HG03520 (cell line): ENCODE results near the gene BRPF1.

Experiments
- ATAC-seq: cut with Tn5 transposase; IDR thresholded peaks from one replicate; pipeline ENCODE4 v1.9.1; 2021; ENCODE audit warnings: mild to moderate bottlenecking, moderate library complexity; ENCODE audit not compliant: unreplicated experiment

BRPF1 gene

DNA sequence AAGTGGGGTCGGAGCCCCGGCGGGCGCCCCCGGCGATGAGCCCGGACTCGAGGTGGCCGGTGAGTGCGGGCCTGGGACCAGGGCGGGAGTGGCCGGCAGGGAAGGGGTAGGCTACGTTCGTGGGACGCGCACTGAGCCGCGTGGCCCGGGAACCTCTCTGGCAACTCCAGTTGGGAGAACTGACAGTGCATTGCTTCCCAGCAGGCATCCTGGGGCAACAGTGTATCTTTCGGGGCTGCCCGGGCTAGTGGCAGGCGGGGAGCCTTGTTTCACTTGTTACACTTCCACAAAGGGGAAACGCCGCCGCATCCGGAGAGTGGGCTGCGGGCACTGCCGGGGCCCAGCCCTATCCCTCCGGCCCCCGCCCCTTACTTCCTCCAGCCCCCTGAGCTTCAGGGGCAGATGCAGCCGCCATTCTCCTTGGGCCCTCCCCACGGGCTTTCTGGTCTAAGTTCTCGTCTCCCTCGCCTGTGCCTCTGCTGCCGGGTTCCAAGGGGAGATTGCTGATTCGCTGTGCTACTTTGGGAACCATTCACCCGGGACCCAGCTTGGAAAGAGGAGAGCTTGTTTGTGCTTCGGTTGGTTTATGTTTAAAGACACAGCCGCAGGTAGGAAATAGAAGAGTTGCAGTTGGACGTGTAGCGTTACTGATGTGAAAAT is 675 bp downstream of the BRPF1 start:
- ATAC-seq, result no peak

DNA sequence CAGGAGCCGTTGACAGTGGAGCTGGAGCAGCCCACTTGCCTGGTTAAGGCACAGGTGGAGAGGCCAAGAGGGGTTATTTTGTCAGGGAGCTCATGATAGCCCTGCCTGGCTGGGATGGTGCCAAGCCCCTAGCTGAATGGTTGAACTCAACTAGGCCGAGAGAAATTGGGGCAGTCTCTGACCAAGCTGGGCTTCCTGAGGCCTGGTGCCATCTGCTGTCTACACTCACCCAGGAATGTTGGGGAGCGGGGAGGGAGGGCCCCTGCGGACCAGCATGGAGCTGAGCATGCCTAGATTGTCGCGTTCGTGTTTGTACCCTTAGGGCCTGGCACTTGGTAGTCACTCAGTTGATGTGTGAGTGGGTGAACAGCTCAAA is 1.2 kb downstream of the BRPF1 start:
- ATAC-seq, result no peak

DNA sequence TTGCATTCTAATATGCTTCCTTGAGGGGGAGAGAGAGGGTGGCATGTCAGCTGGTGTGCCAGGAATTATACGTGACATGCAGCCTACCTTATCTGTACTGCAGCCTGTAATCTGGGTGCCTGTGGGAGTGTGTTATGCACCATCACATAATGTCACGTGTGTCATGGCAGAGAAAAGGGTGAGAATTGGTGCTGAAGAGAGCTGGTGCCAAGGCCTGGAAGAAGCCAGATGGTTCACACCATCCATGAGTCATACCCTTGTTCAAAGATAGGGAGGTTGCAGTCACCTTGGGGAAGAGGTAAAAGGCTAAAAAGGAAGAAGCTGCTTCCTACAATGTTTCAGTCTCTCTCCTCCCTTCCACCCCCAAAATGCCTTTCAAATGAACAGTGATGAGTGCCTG is 5.3 kb downstream of the BRPF1 start:
- no peak for ATAC-seq

DNA sequence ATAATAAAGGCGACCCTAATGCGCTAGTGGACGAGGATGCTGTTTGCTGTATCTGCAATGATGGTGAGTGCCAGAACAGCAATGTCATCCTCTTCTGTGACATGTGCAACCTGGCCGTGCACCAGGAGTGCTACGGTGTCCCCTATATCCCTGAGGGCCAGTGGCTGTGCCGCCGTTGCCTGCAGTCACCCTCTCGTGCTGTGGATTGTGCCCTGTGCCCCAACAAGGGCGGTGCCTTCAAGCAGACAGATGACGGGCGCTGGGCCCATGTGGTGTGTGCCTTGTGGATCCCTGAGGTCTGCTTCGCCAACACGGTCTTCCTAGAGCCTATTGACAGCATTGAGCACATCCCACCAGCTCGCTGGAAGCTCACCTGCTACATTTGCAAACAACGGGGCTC is 7.6 kb downstream of the BRPF1 start:
- ATAC-seq, result no peak

DNA sequence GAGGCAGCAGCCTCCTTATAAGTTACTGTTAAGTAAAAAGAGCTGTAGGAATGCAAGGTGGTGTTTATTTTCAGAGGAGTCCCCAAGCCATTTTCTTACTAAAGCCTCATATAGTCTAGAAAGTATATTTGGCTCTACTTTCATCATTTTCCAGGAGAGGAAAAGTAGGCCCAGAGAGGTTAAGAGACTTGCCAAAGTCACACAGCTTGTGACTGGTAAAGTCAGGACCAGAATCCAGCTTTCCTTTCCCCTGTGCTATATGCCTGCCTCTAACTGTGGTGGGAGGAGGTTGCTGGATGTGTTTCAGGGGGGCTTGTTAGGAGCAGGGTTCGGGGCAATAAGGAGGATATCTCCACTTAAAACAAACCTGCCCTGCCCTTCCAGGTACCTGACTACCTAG is 11.0 kb downstream of the BRPF1 start:
- no peak for ATAC-seq

DNA sequence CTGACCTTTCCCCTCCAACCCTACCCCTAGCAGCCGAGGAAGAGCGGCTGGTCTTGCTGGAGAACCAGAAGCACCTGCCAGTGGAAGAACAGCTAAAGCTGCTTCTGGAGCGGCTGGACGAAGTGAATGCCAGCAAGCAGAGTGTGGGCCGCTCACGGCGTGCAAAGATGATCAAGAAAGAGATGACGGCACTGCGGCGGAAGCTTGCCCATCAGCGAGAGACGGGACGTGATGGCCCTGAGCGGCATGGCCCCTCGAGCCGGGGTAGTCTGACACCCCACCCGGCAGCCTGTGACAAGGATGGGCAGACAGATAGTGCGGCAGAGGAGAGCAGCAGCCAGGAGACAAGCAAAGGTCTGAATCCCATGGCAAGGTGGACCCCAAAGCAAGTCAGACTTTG is 12.0 kb downstream of the BRPF1 start:
- no peak for ATAC-seq

DNA sequence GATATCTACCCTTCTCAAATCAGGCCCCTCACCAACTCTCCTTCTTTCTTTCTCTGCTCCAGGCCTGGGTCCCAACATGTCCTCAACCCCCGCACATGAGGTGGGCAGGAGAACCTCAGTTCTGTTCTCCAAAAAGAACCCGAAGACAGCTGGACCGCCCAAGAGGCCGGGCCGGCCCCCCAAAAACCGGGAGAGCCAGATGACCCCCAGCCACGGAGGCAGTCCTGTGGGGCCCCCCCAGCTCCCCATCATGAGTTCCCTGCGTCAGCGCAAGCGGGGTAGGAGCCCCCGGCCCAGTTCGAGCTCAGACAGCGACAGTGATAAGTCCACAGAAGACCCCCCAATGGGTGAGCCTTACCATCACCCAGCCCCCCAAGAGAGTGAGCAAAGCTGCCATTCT is 12.6 kb downstream of the BRPF1 start:
- no peak for ATAC-seq

DNA sequence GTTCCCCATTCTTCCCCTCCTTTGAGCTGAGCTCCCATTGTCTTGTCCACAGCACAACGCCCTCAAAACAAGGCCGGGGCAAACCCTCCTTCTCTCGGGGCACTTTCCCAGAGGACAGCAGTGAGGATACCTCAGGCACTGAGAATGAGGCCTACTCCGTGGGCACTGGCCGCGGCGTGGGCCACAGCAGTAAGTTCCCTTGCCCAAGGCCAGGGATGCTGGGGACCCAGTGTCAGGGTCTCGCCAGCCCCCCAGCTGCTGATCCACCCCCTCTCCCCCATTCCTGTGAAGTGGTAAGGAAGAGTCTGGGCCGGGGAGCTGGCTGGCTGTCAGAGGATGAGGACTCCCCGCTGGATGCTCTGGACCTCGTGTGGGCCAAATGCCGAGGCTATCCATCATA is 14.0 kb downstream of the BRPF1 start:
- ATAC-seq, result no peak

DNA sequence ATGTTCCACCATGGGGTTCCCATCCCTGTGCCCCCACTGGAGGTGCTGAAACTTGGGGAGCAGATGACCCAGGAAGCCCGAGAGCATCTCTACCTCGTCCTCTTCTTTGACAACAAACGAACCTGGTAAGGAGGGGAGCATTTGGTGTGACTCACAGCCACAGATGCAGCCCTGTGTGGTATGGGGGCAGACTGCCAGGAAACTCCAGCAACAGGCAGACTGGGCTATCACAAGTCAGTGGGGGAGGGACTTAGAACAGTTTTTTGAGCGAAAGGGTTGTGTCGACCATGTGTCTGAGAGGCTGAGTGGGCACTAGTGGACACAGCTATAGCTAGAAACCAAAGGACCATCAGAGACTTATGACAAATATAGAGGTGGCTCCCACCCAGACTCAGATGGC is 14.8 kb downstream of the BRPF1 start:
- no peak for ATAC-seq

DNA sequence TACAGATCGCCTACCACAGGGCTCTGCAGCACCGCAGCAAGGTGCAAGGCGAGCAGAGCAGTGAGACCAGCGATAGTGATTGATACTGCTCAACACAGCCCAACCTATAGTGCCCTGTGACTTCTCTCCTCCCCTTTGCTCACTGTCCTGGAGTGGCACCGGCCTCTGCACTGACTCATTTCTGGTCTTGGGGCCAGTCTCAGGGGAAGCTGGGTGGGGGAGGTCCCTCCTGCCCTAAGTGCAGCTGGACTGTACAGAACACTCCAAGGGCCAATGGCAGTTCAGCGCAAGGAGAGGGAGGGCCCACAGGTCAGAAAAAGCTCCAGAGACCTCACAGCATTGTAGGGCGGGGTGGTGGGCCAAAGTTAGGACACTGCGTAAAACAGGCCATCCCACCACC is 15.7 kb downstream of the BRPF1 start:
- ATAC-seq, result no peak

DNA sequence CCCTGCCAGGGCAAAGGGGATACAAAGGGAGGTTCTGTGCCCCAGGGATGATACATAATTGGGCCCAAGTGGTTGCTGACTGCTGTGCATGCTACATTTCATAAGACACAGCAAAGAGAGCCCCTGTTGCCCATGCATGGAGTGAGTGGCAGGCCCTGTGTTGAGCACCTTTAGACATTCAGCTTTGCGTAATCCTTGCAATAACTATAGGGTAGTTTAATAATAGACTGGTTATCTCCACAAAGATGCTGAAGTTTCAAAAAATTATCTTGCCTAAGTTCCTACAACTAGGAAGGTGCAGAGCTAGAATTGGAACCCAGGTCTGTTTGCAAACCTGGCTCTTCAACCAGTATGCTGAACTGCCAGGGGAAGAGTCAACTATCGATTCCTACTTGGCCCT is 16.5 kb downstream of the BRPF1 start:
- ATAC-seq, result no peak

DNA sequence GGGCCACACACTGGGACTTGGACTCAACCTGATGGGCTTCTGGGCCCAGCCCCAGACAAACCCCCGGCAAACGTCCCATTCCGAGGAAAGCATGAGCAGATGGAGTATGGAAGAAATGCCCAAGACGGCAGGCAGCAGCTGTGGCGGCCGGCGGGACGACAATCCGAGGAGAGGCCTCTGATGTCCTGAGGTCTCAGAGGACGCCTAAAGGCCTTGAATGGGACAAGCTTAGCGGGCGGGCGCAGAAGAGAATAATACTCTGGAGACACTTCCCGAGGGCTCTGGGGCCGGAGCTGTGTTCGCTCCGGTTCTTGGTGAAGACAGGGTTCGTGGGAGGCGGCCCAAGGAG is 17.7 kb downstream of the BRPF1 start:
- ATAC-seq, result no peak

DNA sequence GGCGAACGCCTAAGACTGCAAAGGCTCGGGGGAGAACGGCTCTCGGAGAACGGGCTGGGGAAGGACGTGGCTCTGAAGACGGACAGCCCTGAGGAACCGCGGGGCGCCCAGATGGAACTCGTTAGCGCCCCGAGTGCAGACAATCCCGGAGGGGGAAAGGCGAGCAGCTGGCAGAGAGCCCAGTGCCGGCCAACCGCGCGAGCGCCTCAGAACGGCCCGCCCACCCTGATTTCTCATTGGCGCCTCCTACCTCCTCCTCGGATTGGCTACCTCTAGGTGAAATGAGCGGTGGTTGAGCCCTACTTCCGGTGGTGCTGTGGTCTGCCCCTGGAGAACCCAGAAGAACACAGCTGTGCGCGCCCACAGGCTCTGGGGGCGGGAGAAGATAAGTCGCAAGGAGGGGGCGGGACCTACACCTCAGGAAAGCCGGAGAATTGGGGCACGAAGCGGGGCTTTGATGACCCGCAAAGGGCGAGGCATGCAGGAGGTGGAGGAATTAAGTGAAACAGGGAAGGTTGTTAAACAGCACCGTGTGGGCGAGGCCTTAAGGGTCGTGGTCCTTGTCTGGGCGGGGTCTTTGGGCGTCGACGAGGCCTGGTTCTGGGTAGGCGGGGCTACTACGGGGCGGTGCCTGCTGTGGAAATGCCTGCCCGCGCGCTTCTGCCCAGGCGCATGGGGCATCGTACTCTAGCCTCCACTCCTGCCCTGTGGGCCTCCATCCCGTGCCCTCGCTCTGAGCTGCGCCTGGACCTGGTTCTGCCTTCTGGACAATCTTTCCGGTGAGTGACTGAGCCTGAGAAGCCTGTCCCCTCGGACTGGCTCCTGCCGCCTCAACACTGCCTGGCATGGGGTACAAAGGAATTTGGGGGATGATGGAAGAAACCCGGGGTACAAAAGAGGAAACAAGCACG is 18.4 kb downstream of the BRPF1 start, which contains the start of gene OGG1:
Gene OGG1 (plus strand): TSS at position 308 of the 911 bp plus-strand sequence. CDS start 335 bp downstream, at position 643.
- ATAC-seq, result peak; percentile 86

DNA sequence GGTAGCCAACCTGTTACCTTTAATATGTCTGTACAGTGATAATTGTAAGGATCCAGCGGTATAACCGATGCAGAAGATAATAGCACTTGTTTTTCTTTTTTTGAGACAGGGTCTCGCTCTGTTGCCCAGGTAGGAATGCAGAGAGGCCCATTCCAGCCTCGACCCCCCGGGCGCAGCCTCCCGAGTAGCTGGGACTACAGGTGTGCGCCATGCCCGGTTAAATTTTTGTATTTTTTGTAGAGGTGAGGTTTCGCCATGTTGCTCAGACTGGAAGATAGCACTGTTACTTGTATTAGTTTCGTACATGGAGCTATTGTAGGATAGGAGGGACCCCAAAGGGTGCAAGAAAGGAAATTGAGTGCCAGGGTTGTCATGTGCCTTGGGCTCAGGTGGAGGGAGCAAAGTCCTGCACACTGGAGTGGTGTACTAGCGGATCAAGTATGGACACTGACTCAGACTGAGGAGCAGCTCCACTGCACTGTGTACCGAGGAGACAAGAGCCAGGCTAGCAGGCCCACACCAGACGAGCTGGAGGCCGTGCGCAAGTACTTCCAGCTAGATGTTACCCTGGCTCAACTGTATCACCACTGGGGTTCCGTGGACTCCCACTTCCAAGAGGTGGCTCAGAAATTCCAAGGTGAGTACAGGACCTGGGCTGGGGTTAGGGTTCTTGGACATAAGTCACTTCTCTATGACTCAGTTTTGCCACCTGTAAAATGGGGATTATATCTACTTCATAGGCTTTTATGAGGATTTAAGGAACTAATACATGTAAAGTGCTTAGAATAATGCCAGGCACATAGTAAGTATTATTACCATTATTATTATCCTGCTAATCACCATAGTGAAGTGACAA is 19.2 kb downstream of the BRPF1 start:
- no peak for ATAC-seq

DNA sequence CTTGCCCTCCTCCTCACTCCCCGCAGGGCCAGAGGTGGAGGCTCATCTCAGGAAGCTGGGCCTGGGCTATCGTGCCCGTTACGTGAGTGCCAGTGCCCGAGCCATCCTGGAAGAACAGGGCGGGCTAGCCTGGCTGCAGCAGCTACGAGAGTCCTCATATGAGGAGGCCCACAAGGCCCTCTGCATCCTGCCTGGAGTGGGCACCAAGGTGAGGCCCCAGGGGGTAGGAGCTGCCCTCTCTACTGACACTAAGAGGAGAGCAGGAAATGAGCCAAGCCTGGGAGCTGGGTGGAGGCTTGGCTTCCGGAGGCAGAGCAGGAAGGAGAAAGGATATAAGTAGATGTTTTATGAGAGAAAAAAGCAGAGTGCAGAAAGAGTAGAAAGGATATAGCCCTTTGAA is 23.1 kb downstream of the BRPF1 start:
- ATAC-seq, result no peak

DNA sequence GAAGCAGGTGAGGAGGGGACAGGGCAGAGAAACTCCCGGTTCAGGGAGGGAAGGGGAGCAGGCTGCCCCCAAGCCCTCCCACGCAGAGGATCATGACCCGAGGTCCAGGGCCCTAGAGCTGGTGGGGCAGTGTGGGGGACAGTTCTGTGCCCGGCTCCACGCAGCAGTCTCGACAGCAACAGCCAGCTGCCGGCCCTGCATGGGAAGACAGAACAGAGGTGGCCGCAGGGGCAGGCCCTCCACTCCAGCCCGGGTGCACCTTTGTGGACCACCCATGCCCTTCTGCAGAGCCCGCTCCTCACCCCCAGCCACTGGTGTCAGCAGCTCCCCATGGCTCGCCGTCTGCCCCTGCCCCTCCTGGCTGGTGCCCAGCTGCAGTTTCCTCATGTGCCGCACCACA is 25.9 kb downstream of the BRPF1 start:
- no peak for ATAC-seq

DNA sequence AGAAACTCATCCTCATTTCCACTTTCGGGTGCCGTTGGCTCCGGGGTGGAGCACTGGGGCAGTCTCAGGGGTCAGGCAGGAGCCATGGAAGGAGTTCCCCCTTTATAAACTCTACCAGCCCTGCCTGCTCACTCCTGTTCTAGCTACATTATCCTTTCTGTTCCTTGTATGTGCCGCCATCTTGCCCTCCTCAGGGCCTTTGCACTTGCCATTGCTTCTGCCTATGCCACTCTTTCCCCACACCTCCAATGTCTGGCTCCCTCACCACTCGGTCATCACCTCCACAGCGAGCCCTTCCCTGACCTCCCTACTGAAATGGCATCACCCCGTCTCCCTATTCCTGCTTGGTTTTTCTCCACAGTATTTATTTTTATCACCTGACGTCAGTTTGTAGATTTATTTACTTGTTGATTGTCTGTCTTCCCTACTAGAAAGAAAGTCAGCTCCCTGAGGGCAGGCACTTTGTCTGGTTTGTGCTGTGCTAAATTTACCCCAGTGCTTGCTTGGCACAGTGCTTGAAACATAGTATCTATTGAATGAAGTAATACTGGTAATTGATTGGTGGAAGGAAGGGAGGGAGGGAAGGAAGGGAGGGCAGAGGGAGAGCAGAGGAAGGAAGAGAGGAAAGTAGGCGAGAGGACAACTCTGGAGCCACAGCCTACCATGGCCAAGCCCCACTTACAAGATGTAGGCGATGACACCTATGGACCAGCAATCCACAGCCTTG is 29.4 kb downstream of the BRPF1 start:
- ATAC-seq, result no peak

DNA sequence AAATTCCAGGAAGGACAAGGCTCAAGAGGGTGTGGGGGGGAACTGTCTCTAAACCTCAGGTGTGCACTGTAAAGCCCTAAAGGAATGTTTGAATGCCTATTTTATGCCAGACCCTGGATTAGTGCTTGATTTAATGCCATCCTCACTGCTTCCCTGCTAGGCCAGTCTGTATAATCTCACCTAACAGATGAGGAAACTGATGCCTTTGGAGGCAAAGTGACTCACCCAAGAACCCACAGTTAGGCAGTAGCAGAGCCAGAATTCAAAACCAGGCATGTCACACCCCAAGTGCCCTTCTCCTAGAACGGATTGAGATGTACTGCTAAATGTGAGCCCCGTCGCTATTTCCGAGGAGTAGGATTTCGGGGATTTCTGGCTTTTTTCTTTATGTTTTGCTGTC is 30.4 kb downstream of the BRPF1 start:
- no peak for ATAC-seq

DNA sequence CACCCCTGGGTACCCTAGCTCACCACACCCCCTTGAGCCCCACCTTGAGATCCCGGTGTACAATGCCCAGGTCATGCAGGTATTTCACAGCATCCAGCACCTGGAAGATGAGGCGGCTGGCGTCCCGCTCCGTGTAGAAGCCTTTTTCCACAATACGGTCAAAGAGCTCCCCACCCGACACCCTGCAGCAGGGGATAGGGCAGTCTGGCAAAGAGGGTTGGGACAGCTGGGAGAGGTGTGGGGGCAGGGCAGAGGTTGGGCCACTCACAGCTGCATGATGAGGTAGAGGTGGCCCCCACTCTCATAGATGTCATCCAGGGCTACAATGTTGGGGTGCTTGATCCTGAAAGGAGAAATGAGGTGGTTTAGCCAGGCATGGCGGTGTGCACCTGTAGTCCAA is 31.3 kb downstream of the BRPF1 start:
- no peak for ATAC-seq

DNA sequence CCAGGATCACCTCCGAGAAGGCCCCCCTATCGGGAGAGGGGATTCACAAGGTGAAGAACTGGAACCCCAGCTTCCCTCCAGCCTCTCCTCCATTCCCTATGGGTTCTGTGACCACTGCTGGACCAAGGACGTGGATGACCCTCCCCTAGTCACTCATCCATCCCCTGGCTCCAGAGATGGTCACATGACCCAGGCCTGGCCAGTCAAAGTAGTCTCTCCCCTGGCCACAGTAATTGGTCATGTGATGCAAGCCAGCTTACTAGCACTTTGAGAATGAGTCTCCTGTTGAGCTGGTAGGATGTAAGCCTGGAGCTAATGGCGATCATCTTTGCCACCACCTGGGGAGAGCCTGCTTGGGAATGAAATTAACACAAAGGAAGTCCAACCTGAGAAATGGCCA is 34.3 kb downstream of the BRPF1 start:
- no peak for ATAC-seq

DNA sequence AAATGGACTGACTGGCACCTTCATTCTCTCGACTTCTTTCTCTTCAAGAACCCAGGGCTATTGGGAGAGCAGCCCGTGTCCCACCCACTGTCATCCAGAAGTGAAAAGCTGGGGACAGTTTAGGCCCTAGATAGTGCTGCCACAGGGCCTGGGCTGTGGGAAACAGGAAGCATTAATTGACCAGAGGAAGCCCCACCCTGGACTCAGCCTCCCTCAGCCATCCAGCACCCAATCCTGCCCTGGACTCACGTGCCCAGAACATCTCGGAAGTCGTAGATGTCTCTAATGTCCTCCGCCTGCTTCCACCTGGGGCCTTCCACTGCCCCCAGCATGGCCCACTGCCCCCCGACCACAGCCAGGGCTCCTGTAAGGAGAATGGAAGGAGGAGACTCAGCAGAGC is 35.9 kb downstream of the BRPF1 start:
- no peak for ATAC-seq
